Liver (tissue), 9 donors: ENCODE measurements around the gene ABHD12. TPM values are rescaled to one million over a fixed set of nuclear protein-coding genes. Genes with fewer than 3 reads are reported as not detected.

Experiments used
- DNase-seq: peaks from one replicate; pipeline ENCODE4 v3.0.0-alpha.2; 2017; ENCODE audit warnings: low spot score
- H3K27ac ChIP-seq, 2 donors: one replicate each; pipeline ENCODE4 v1.7.0; 2013; ENCODE audit warnings: inconsistent platforms in 2 of 2, low read length in 2 of 2, control low read depth in 1 of 2, low read depth in 1 of 2, mild to moderate bottlenecking in 1 of 2
- H3K27me3 ChIP-seq, 4 donors: one replicate each; pipeline versions ENCODE4 v1.6.1 to v1.7.0; 2013; ENCODE audit warnings: low read length in 3 of 4, inconsistent platforms in 1 of 4, mild to moderate bottlenecking in 1 of 4, moderate library complexity in 1 of 4; ENCODE audit not compliant: control insufficient read depth in 4 of 4, insufficient read depth in 4 of 4
- H3K36me3 ChIP-seq, 4 donors: one replicate each; pipeline versions ENCODE4 v1.6.1 to v1.7.0; 2013; ENCODE audit warnings: low read length in 3 of 4, mild to moderate bottlenecking in 3 of 4, low read depth in 1 of 4, moderate library complexity in 1 of 4; ENCODE audit not compliant: control insufficient read depth in 4 of 4, insufficient read depth in 3 of 4
- H3K4me1 ChIP-seq, 4 donors: one replicate each; pipeline versions ENCODE4 v1.6.1 to v1.7.0; 2013; ENCODE audit warnings: low read length in 3 of 4, mild to moderate bottlenecking in 3 of 4, moderate library complexity in 1 of 4; ENCODE audit not compliant: control insufficient read depth in 4 of 4, insufficient read depth in 4 of 4
- H3K4me3 ChIP-seq, 3 donors: one replicate each; pipeline versions ENCODE4 v1.6.1 to v1.7.0; 2013; ENCODE audit warnings: low read length in 3 of 3, control low read depth in 1 of 3, low read depth in 1 of 3, mild to moderate bottlenecking in 1 of 3
- H3K9ac ChIP-seq, 2 donors: one replicate each; pipeline ENCODE4 v1.7.0; 2013; ENCODE audit warnings: low read length in 2 of 2, mild to moderate bottlenecking in 2 of 2, moderate library complexity in 2 of 2, control low read depth in 1 of 2, low read depth in 1 of 2
- H3K9me3 ChIP-seq, 4 donors: one replicate each; pipeline versions ENCODE4 v1.6.1 to v1.7.0; 2013; ENCODE audit warnings: low read length in 3 of 4; ENCODE audit not compliant: control insufficient read depth in 4 of 4
- ATF3 ChIP-seq: IDR thresholded peaks from 2 replicates; pipeline ENCODE4 v1.6.1; 2016; ENCODE audit warnings: antibody characterized with exemption
- EGR1 ChIP-seq, 2 donors: IDR thresholded peaks; 2 replicates each; pipeline ENCODE4 v1.6.1; 2016 to 2018; ENCODE audit warnings: antibody characterized with exemption in 2 of 2, low read depth in 2 of 2
- FOXA1 ChIP-seq: IDR thresholded peaks from 2 replicates; pipeline ENCODE4 v1.6.1; 2016; ENCODE audit warnings: antibody characterized with exemption
- FOXA2 ChIP-seq: IDR thresholded peaks from 2 replicates; pipeline ENCODE4 v1.6.1; 2016; ENCODE audit warnings: antibody characterized with exemption
- HNF4A ChIP-seq, 2 donors: conservative IDR thresholded peaks; 2 replicates each; pipeline ENCODE4 v1.6.1; 2016; ENCODE audit warnings: antibody characterized with exemption in 2 of 2, mild to moderate bottlenecking in 2 of 2
- HNF4G ChIP-seq: IDR thresholded peaks from 2 replicates; pipeline ENCODE4 v1.6.1; 2016; ENCODE audit warnings: antibody characterized with exemption
- JUND ChIP-seq, 2 donors: IDR thresholded peaks; 2 replicates each; pipeline ENCODE4 v1.6.1; 2016; ENCODE audit warnings: antibody characterized with exemption in 2 of 2
- MAX ChIP-seq: IDR thresholded peaks from 2 replicates; pipeline ENCODE4 v1.6.1; 2016; ENCODE audit warnings: antibody characterized with exemption
- NR2F2 ChIP-seq: IDR thresholded peaks from 2 replicates; pipeline ENCODE4 v1.6.1; 2016; ENCODE audit warnings: antibody characterized with exemption
- RAD21 ChIP-seq, 2 donors: IDR thresholded peaks; 2 replicates each; pipeline ENCODE4 v1.6.1; 2016; ENCODE audit warnings: antibody characterized with exemption in 2 of 2, mild to moderate bottlenecking in 2 of 2
- RXRA ChIP-seq, 2 donors: IDR thresholded peaks; 2 replicates each; pipeline ENCODE4 v1.6.1; 2017 to 2018; ENCODE audit warnings: antibody characterized with exemption in 2 of 2, mild to moderate bottlenecking in 1 of 2
- SP1 ChIP-seq: IDR thresholded peaks from 2 replicates; pipeline ENCODE4 v1.6.1; 2018; ENCODE audit warnings: antibody characterized with exemption, mild to moderate bottlenecking
- TAF1 ChIP-seq: conservative IDR thresholded peaks from 2 replicates; pipeline ENCODE4 v1.6.1; 2016; ENCODE audit warnings: antibody characterized with exemption, mild to moderate bottlenecking
- YY1 ChIP-seq: IDR thresholded peaks from 2 replicates; pipeline ENCODE4 v1.6.1; 2016; ENCODE audit warnings: antibody characterized with exemption, mild to moderate bottlenecking
- WGBS: extraction: QIAGEN DNeasy Blood & Tissue Kit; methylation state at CpG from one replicate; pipeline ENCODE4 v1.1.7; 2013; 5-methylcytosine and 5-hydroxymethylcytosine counted together
- polyA plus RNA-seq, 2 donors: library from polyadenylated mRNA; stranded (reverse) in 1 of 2; unstranded in 1 of 2; fragments of 200-250 nt in 1 of 2; fragments of >200 nt in 1 of 2; fragmentation: Nextera tagmentation in 1 of 2; extraction: Ambion mirVana in 1 of 2; gene quantifications; one replicate each; pipeline versions ENCODE4 v1.2.1 to v1.2.3, GENCODE V29; 2013 to 2015
- total RNA-seq, 2 donors: library from RNA; depleted of rRNA; stranded (reverse); fragments of >200 nt; gene quantifications; one replicate each; pipeline ENCODE4 v1.2.3, GENCODE V29; 2014
- TF ChIP-seq, protein P1 (sequence below): IDR thresholded peaks from 2 replicates; pipeline ENCODE4 v1.6.1; 2016; ENCODE audit warnings: antibody characterized with exemption, mild to moderate bottlenecking
- TF ChIP-seq, protein P2 (sequence below): IDR thresholded peaks from 2 replicates; pipeline ENCODE4 v1.6.1; 2016; ENCODE audit warnings: antibody characterized with exemption
- TF ChIP-seq, protein P3 (sequence below): fragments of 150-350 bp; IDR thresholded peaks from 2 replicates; pipeline ENCODE4 v1.5.1; 2017; ENCODE audit warnings: improper control_type of control experiment, low read depth, low read length; ENCODE audit not compliant: missing input control
- donor health status: healthy.
- donor health status: healthy.
- donor health status: healthy.
- donor health status: healthy.
- donor health status: healthy.

Gene ABHD12
- total and polyA plus RNA-seq, 4 donors = 11.1 to 15.4 (median 12.9) TPM

DNA sequence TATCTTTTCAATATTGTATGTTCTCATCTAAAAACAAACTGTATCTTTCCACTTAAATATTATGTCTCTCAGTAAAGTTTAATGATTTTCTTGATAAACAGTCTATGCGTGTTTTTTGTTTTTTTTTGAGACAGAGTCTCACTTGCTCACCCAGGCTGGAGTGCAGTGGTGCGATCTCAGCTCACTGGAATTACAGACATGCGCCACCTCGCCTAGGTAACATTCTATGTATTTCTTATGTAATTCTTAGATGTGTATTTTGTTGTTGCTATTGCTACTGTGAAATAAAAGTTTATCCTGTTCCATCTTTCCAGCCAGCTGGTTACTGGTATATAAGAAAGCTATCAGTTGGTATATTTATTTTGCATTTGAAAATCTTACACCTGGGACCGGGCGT, 29.4 kb downstream of the ABHD12 start:
- TF ChIP-seq FOXA2 (no peak), EGR1 (IDR thresholded peaks at IDR 0.05; ENCODE audit: low read depth in 2 of 2) (no peak), FOXA1 (no peak), JUND (IDR thresholded peaks at IDR 0.05) (no peak), SP1 (no peak), HNF4A (conservative IDR thresholded peaks at IDR 0.05) (no peak), YY1 (no peak), MAX (no peak), HNF4G (no peak), ATF3 (no peak)
- TF ChIP-seq, protein P1, sequence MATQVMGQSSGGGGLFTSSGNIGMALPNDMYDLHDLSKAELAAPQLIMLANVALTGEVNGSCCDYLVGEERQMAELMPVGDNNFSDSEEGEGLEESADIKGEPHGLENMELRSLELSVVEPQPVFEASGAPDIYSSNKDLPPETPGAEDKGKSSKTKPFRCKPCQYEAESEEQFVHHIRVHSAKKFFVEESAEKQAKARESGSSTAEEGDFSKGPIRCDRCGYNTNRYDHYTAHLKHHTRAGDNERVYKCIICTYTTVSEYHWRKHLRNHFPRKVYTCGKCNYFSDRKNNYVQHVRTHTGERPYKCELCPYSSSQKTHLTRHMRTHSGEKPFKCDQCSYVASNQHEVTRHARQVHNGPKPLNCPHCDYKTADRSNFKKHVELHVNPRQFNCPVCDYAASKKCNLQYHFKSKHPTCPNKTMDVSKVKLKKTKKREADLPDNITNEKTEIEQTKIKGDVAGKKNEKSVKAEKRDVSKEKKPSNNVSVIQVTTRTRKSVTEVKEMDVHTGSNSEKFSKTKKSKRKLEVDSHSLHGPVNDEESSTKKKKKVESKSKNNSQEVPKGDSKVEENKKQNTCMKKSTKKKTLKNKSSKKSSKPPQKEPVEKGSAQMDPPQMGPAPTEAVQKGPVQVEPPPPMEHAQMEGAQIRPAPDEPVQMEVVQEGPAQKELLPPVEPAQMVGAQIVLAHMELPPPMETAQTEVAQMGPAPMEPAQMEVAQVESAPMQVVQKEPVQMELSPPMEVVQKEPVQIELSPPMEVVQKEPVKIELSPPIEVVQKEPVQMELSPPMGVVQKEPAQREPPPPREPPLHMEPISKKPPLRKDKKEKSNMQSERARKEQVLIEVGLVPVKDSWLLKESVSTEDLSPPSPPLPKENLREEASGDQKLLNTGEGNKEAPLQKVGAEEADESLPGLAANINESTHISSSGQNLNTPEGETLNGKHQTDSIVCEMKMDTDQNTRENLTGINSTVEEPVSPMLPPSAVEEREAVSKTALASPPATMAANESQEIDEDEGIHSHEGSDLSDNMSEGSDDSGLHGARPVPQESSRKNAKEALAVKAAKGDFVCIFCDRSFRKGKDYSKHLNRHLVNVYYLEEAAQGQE = no peak
- WGBS = 92% methylated on average over 6 of the region's 6 CpGs
- no peak for DNase-seq
- Histone ChIP-seq H3K27me3 (no peaks in the 10 kb centered on the region), H3K4me1 (peaks cover 0 to 3% (median 0%) of the 10 kb centered on the region in 4 donors), H3K9ac (no peak overlapping the region), H3K9me3 (no peaks in the 10 kb centered on the region), H3K4me3 (no peak overlapping the region), H3K36me3 (no peaks in the 10 kb centered on the region), H3K27ac (no peak overlapping the region)

GRCh38 chr20:25360631-25361286, 29.9 kb downstream of the ABHD12 start:
- no peak for DNase-seq
- Histone ChIP-seq H3K9me3 (no peaks in the 10 kb centered on the region), H3K27me3 (no peaks in the 10 kb centered on the region), H3K27ac (no peak overlapping the region), H3K9ac (no peak overlapping the region), H3K4me3 (no peak overlapping the region), H3K4me1 (peaks cover 0 to 3% (median 1%) of the 10 kb centered on the region in 4 donors), H3K36me3 (no peaks in the 10 kb centered on the region)
- WGBS = 70% methylated on average over 10 of the region's 10 CpGs
- TF ChIP-seq, protein P2, sequence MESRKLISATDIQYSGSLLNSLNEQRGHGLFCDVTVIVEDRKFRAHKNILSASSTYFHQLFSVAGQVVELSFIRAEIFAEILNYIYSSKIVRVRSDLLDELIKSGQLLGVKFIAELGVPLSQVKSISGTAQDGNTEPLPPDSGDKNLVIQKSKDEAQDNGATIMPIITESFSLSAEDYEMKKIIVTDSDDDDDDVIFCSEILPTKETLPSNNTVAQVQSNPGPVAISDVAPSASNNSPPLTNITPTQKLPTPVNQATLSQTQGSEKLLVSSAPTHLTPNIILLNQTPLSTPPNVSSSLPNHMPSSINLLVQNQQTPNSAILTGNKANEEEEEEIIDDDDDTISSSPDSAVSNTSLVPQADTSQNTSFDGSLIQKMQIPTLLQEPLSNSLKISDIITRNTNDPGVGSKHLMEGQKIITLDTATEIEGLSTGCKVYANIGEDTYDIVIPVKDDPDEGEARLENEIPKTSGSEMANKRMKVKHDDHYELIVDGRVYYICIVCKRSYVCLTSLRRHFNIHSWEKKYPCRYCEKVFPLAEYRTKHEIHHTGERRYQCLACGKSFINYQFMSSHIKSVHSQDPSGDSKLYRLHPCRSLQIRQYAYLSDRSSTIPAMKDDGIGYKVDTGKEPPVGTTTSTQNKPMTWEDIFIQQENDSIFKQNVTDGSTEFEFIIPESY = no peak
- no peak for TF ChIP-seq ATF3
- TF ChIP-seq, protein P3, sequence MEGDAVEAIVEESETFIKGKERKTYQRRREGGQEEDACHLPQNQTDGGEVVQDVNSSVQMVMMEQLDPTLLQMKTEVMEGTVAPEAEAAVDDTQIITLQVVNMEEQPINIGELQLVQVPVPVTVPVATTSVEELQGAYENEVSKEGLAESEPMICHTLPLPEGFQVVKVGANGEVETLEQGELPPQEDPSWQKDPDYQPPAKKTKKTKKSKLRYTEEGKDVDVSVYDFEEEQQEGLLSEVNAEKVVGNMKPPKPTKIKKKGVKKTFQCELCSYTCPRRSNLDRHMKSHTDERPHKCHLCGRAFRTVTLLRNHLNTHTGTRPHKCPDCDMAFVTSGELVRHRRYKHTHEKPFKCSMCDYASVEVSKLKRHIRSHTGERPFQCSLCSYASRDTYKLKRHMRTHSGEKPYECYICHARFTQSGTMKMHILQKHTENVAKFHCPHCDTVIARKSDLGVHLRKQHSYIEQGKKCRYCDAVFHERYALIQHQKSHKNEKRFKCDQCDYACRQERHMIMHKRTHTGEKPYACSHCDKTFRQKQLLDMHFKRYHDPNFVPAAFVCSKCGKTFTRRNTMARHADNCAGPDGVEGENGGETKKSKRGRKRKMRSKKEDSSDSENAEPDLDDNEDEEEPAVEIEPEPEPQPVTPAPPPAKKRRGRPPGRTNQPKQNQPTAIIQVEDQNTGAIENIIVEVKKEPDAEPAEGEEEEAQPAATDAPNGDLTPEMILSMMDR = no peak
- no peak for TF ChIP-seq HNF4G
- TF ChIP-seq YY1 = no peak
- TF ChIP-seq NR2F2 = no peak
- no peak for TF ChIP-seq MAX
- TF ChIP-seq TAF1 = no peak
- TF ChIP-seq RAD21 (IDR thresholded peaks at IDR 0.05) = no peak
- TF ChIP-seq EGR1 (IDR thresholded peaks at IDR 0.05; ENCODE audit: low read depth in 2 of 2) = no peak
- no peak for TF ChIP-seq FOXA1
- TF ChIP-seq FOXA2 = no peak
- TF ChIP-seq RXRA (IDR thresholded peaks at IDR 0.05) = no peak
- TF ChIP-seq SP1 = no peak
- no peak for TF ChIP-seq JUND (IDR thresholded peaks at IDR 0.05)
- no peak for TF ChIP-seq HNF4A (conservative IDR thresholded peaks at IDR 0.05)
